Gastroesophageal sphincter (tissue), 4 donors: ENCODE results near the gene MST1R. TPM values are rescaled to one million over a fixed set of nuclear protein-coding genes. Genes with fewer than 3 reads are reported as not detected.
"Not testable (repeated sequence)": the region's sequence is repeated elsewhere in the genome, so short reads cannot be mapped to it uniquely, and the experiment has no call there.

Source experiments
- ATAC-seq: fragments of 150-250 bp; one replicate; pipeline ENCODE4 v1.9.1; 2016; ENCODE audit warnings: mild to moderate bottlenecking, moderate library complexity
- H3K27ac ChIP-seq, 4 donors: fragments of 200-600 bp; sonication (generic) in 3 of 4; 1 replicate in 3 of 4; 2 replicates in 1 of 4; pipeline ENCODE4 v1.5.1; 2016 to 2019
- H3K27me3 ChIP-seq: fragments of 200-600 bp; sonication (generic); one replicate; pipeline ENCODE4 v1.5.1; 2019
- H3K36me3 ChIP-seq, 2 donors: fragments of 200-600 bp; sonication (generic); one replicate each; pipeline ENCODE4 v1.5.1; 2019; ENCODE audit warnings: control low read depth in 1 of 2
- H3K4me1 ChIP-seq, 3 donors: fragments of 200-600 bp; sonication (generic); 1 replicate in 2 of 3; 2 replicates in 1 of 3; pipeline ENCODE4 v1.5.1; 2016 to 2019; ENCODE audit warnings: control low read depth in 2 of 3
- H3K4me3 ChIP-seq, 2 donors: fragments of 200-600 bp; sonication (generic); one replicate each; pipeline ENCODE4 v1.5.1; 2019; ENCODE audit warnings: mild to moderate bottlenecking in 1 of 2, moderate library complexity in 1 of 2
- H3K9me3 ChIP-seq, 3 donors: fragments of 200-600 bp; sonication (generic); one replicate each; pipeline ENCODE4 v1.5.1; 2017 to 2019; ENCODE audit warnings: control low read depth in 2 of 3
- CTCF ChIP-seq, 4 experiments: fragments of 200-600 bp in 2 of 4; fragments of 450-650 bp in 2 of 4; sonication (generic) in 1 of 4; IDR thresholded peaks; one replicate each; pipeline ENCODE4 v1.5.1; 2017 to 2019; ENCODE audit warnings: antibody characterized with exemption in 4 of 4, mild to moderate bottlenecking in 2 of 4, moderate library complexity in 2 of 4
- EP300 ChIP-seq: sonication (generic); formaldehyde crosslinking; IDR thresholded peaks from one replicate; pipeline ENCODE4 v1.6.1; 2017; ENCODE audit warnings: antibody characterized with exemption, mild to moderate bottlenecking
- POLR2A ChIP-seq, 2 donors: fragments of 450-650 bp; IDR thresholded peaks; one replicate each; pipeline ENCODE4 v1.6.1; 2017; ENCODE audit warnings: antibody characterized with exemption in 2 of 2, mild to moderate bottlenecking in 2 of 2, moderate library complexity in 1 of 2
- POLR2AphosphoS5 ChIP-seq: sonication (generic); formaldehyde crosslinking; IDR thresholded peaks from one replicate; pipeline ENCODE4 v1.6.1; 2017; ENCODE audit warnings: antibody characterized with exemption
- WGBS, 2 donors: methylation state at CpG; one replicate each; pipeline ENCODE4 v1.1.5; 2018; ENCODE audit warnings: low coverage in 1 of 2; 5-methylcytosine and 5-hydroxymethylcytosine counted together
- total RNA-seq, 4 donors: library from RNA; depleted of rRNA; stranded (reverse); fragments of >200 nt; gene quantifications; one replicate each; pipeline ENCODE4 v1.1.0, GENCODE V29; 2016

Gene MST1R
- total RNA-seq, 4 donors from 2014 or later = 1.2 to 5.9 (median 2.0) TPM

DNA sequence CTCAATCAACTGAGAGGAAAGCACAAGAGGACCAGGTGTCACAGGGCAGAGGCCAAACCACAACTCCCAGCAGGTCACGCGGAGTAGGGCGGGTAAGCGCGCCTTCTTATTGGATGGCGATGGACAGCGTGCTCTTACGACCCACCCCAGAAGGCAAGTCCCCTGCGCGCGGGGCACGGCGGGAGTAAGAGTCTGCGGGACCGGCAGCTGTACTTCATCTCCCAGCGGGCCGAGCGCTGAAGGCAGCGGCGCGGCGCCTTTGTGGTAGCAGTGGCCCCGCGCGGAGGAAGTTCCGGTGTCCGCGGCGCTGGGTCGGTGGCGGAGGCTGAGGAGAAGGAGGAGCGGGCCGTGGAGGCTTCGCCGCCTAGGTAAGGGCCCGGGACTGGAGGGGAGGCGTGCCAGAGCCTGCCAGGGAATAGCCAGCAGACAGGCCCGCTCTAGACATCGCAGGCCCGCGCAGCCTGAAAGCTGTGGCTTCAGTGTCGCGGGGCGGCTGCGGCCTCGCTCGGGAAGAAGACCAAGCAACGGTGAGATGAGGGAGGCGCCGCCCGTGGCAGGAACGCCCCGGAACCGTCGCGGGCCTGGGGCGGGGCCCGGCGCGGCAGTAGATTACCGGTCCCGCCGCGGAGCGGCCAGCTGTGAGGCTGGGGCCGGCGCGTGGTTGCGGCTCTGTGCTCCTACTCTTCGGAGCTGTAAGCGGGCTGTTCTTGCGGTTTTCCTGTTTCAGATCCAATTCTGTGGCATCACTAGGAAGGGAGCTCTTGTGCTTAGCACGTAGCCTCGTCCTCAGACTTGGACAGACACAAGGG, 36.4 kb upstream of the MST1R start, which contains the start of gene RBM6:
Gene RBM6, plus strand, starts transcription at position 293 of the 809 bp plus-strand sequence. CDS start 22,492 bp downstream, outside the sequence.
- H3K36me3 ChIP-seq = no peaks in the 10 kb centered on the region
- peaks cover 0 to 36% (median 13%) of the 10 kb centered on the region in 3 donors for H3K4me1 ChIP-seq
- 0% methylated on average over 2 to 7 of the region's 74 CpGs for WGBS, 2 donors
- peak within 1 kb of the TSS; percentile 48 to 98 (median 96) for H3K27ac ChIP-seq
- peak; percentile 99 for ATAC-seq
- no peaks in the 10 kb centered on the region for H3K9me3 ChIP-seq
- H3K4me3 ChIP-seq = peak within 1 kb of the TSS; percentile 38 to 80
- no peaks in the 10 kb centered on the region for H3K27me3 ChIP-seq
- TF ChIP-seq POLR2A (IDR thresholded peaks at IDR 0.05) (peak; percentile 87 to 90), CTCF (IDR thresholded peaks at IDR 0.05) (peak in 3 of 4 experiments; percentile 4 to 37 (median 17)), EP300 (no peak), POLR2AphosphoS5 (peak; percentile 88)

DNA sequence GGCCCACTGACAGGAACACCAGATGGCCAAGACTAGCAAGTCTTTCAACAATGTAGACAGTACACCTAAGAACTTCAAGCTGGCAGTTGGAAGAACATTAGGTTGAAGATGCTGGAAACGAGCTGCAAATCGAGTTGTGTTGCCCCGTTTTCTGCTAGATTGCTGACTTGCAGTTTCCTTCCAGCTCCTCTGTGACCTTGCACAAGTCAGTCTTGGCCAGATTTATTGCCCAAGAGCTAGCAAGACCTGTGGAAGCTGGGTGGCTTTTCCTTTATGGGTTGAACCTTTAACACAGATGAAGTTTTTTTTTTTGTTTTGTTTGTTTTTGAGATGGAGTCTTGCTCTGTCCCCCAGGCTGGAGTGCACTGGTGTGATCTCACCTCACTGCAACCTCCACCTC, 33.4 kb upstream of the MST1R start:
- peaks cover 0 to 22% (median 12%) of the 10 kb centered on the region in 3 donors for H3K4me1 ChIP-seq
- H3K27ac ChIP-seq = no peak overlapping the region
- H3K36me3 ChIP-seq = no peaks in the 10 kb centered on the region
- ATAC-seq = no peak
- H3K27me3 ChIP-seq = no peaks in the 10 kb centered on the region
- H3K4me3 ChIP-seq = no peak overlapping the region
- 20 to 66% methylated on average over 1 to 3 of the region's 3 CpGs for WGBS, 2 donors
- H3K9me3 ChIP-seq = no peaks in the 10 kb centered on the region
- TF ChIP-seq EP300 = no peak

- H3K27me3 ChIP-seq, ATAC-seq, H3K36me3 ChIP-seq, H3K27ac ChIP-seq, H3K9me3 ChIP-seq, H3K4me3 ChIP-seq: not testable (repeated sequence)
- H3K4me1 ChIP-seq = peaks cover 0 to 24% (median 9%) of the 10 kb centered on the region in 3 donors
- WGBS, 2 donors = 80 to 91% methylated on average over 1 to 14 of the region's 15 CpGs
These were observed 28.6 kb upstream of the MST1R start for GRCh38 chr3:49932281-49932680.

GRCh38 chr3:49930922-49931321, 27.2 kb upstream of the MST1R start:
- WGBS, 2 donors = 83% methylated on average over 1 of the region's 1 CpG; no CpG with 5 or more reads in 1 of the 2 donors
- no peaks in the 10 kb centered on the region for H3K9me3 ChIP-seq

DNA sequence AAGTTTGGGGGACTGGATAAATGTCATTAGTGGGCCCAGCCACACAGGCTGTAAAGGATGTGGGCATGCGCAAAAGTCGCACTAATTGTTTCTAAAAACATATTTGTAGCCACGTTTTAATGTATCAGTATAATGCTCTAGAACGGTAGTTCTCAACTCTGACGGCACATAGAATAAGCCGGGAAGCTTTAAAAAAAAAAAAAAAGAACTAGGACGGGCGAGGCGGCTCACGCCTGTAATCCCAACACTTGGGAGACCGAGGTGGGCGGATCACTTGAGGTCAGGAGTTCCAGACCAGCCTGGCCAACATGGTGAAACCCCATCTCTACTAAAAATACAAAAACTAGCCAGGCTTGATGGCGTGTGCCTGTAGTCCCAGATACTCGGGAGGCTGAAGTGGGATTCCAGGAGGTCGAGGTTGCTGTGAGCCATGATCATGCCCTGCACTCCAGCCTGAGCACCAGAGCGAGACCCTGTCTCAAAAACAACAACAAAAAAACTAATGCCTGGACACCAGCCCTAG, 26.6 kb upstream of the MST1R start:
- Histone ChIP-seq H3K27me3 (no peaks in the 10 kb centered on the region), H3K4me3 (peak overlapping the region; percentile 69), H3K36me3 (no peaks in the 10 kb centered on the region), H3K9me3 (no peaks in the 10 kb centered on the region), H3K4me1 (peaks cover 0 to 24% (median 9%) of the 10 kb centered on the region in 3 donors), H3K27ac (peak overlapping the region; percentile 83 to 91 (median 88))
- no peak for ATAC-seq
- WGBS, 2 donors = 29 to 33% methylated on average over 12 to 14 of the region's 16 CpGs
- no peak for TF ChIP-seq CTCF (IDR thresholded peaks at IDR 0.05)
- no peak for TF ChIP-seq POLR2A (IDR thresholded peaks at IDR 0.05)

More at GRCh38 chr3:49930922-49931321, 27.2 kb upstream of the MST1R start:
- Histone ChIP-seq H3K36me3 (no peaks in the 10 kb centered on the region), H3K27me3 (no peaks in the 10 kb centered on the region), H3K4me3 (no peak overlapping the region), H3K27ac (peak overlapping the region in 3 of 4 donors; percentile 85 to 91 (median 90)), H3K4me1 (peaks cover 0 to 24% (median 9%) of the 10 kb centered on the region in 3 donors)
- TF ChIP-seq POLR2A (IDR thresholded peaks at IDR 0.05) (no peak), POLR2AphosphoS5 (no peak), CTCF (IDR thresholded peaks at IDR 0.05) (no peak), EP300 (no peak)
- ATAC-seq = no peak
